Stimulated activated naive B cell treated with anti-CD40 and anti-IgM and Interleukin-4, amounts not matched to agents 10 μg/mL and 1 μg/mL and 100 μg/mL, for 72 hours (primary cell): Measurements from ENCODE around the gene IGLL1.
"Not testable (repeated sequence)": the region's sequence is repeated elsewhere in the genome, so short reads cannot be mapped to it uniquely, and the experiment has no call there.

Source experiments
- ATAC-seq, 2 donors: fragments of 150-1000 bp; cut with Tn5 transposase; replicated peaks; 2 replicates each; pipeline ENCODE4 v1.10.0; 2021; ENCODE audit warnings: moderate library complexity in 1 of 2
- DNase-seq: peaks from one replicate; pipeline ENCODE4 v3.0.0; 2021
- H3K27ac Mint-ChIP-seq: one replicate; pipeline ENCODE4 v1.8.0; 2022; ENCODE audit warnings: mild to moderate bottlenecking, mixed read lengths
- H3K27me3 Mint-ChIP-seq, 2 donors: one replicate each; pipeline ENCODE4 v1.8.0; 2022; ENCODE audit warnings: mixed read lengths in 2 of 2
- H3K36me3 Mint-ChIP-seq, 2 donors: one replicate each; pipeline ENCODE4 v1.8.0; 2022; ENCODE audit warnings: mixed read lengths in 2 of 2, mild to moderate bottlenecking in 1 of 2
- H3K4me1 Mint-ChIP-seq, 2 donors: one replicate each; pipeline ENCODE4 v1.8.0; 2022; ENCODE audit warnings: mixed read lengths in 2 of 2, mild to moderate bottlenecking in 1 of 2
- H3K4me3 Mint-ChIP-seq, 2 donors: one replicate each; pipeline ENCODE4 v1.8.0; 2022; ENCODE audit warnings: mild to moderate bottlenecking in 2 of 2, mixed read lengths in 2 of 2, moderate library complexity in 1 of 2
- H3K9me3 Mint-ChIP-seq, 2 donors: one replicate each; pipeline ENCODE4 v1.8.0; 2022; ENCODE audit warnings: mixed read lengths in 2 of 2, mild to moderate bottlenecking in 1 of 2

IGLL1 gene

DNA sequence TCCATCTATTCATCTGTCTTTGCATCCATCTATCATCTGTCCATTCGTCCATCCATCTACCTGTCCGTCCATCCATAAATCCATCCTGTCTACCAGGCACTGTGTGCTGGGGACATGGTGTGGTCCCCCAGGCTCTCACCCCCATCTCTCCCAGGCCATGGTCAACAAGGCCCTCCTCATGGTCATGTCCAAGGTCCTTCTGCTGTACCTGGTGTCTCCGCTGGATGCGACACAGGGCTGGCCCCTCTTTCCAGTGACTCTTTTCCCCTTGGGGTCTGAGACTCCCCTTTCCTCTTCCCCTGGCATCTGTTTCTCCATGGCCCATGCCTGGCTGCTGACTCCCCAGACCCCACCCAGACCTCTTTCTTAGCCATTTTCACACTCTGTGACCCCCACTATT, 4.5 kb downstream of the IGLL1 start:
- ATAC-seq (no peak), DNase-seq (no peak)
- Mint-ChIP-seq H3K36me3 (no peaks in the 10 kb centered on the region), H3K27me3 (peaks cover 19 to 30% of the 10 kb centered on the region in 2 donors), H3K4me1 (peaks cover 18 to 34% of the 10 kb centered on the region in 2 donors), H3K4me3 (no peak overlapping the region), H3K9me3 (peaks cover 0 to 2% of the 10 kb centered on the region in 2 donors), H3K27ac (no peak overlapping the region)

DNA sequence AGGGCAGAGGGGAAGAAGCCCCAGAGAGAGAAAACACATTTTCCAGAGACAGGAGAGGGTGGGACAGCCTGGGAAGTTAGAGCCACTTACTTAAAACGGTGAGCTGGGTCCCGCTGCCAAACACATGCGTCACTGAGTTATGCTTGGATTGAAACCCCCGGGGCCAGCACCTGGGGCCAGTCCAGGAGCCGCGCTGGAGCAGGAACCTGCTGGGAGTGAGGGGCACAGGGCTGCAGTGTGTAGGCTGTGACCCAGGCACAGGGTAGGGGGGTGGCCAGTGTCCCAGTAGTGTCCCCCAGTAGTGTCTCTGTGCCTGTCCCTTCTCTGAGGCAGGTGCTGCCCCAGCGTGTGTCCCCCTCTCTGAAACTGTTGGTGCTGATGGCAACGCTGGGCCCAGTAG, 5.2 kb downstream of the IGLL1 start:
- no peak overlapping the region for H3K4me3 Mint-ChIP-seq
- peaks cover 19 to 24% of the 10 kb centered on the region in 2 donors for H3K27me3 Mint-ChIP-seq
- H3K27ac Mint-ChIP-seq = no peak overlapping the region

DNA sequence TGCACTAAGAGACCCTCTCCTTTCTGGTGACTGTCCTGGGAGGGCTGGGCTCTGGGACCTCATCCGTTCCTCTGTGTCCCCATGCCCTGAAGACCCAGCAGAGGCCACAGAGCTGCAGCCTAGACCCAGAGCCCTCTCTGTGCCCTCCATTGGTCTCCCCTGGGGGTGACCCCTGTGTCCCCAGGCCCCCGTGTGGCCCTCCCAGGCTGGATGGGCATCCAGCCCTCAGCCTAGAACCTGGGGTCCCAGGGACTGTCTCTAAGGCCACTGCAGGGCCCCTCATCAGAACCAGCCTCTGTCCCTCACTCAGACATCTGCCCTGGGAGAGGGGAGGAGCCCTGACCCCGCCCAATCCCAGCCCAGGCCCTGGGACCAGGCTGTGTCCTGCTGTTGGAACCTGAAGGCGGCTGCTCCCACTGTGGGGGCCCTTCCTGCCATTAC, 5.7 kb downstream of the IGLL1 start:
- H3K4me1 Mint-ChIP-seq = peaks cover 14 to 21% of the 10 kb centered on the region in 2 donors
- H3K4me3 Mint-ChIP-seq = no peak overlapping the region
- H3K36me3 Mint-ChIP-seq = no peaks in the 10 kb centered on the region
- DNase-seq (no peak), ATAC-seq (peak in 1 of 2 donors; percentile 10)
- H3K27me3 Mint-ChIP-seq = peaks cover 19% of the 10 kb centered on the region in 2 donors
- no peak overlapping the region for H3K27ac Mint-ChIP-seq
- H3K9me3 Mint-ChIP-seq = peaks cover 0 to 2% of the 10 kb centered on the region in 2 donors

More for the DNA sequence above, 5.2 kb downstream of the IGLL1 start:
- Mint-ChIP-seq H3K9me3 (peaks cover 0 to 2% of the 10 kb centered on the region in 2 donors), H3K4me1 (peaks cover 16 to 26% of the 10 kb centered on the region in 2 donors), H3K36me3 (no peaks in the 10 kb centered on the region)
- DNase-seq = no peak
- ATAC-seq = no peak

GRCh38 chr22:23573701-23574235, 6.3 kb downstream of the IGLL1 start:
- not testable (repeated sequence) for ATAC-seq, H3K9me3 Mint-ChIP-seq, H3K4me3 Mint-ChIP-seq, H3K27ac Mint-ChIP-seq, H3K36me3 Mint-ChIP-seq, DNase-seq
- Mint-ChIP-seq H3K4me1 (peaks cover 11 to 15% of the 10 kb centered on the region in 2 donors), H3K27me3 (peaks cover 14 to 18% of the 10 kb centered on the region in 2 donors)

DNA sequence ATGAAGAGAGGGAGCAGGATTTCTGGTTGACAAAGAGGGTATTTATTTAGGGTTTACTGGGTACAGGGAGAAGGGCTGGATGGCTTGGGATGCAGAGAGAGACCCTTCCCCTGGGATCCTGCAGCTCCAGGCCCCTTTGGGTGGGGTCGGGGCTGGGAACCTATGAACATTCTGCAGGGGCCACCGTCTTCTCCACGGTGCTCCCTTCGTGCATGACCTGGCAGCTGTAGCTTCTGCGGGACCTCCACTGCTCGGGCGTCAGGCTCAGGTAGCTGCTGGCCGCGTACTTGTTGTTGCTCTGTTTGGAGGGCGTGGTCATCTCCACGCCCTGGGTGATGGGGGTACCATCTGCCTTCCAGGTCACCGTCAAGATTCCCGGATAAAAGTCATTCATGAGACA, 7.0 kb downstream of the IGLL1 start:
- H3K27me3 Mint-ChIP-seq = peaks cover 7 to 17% of the 10 kb centered on the region in 2 donors
- not testable (repeated sequence) for DNase-seq

DNA sequence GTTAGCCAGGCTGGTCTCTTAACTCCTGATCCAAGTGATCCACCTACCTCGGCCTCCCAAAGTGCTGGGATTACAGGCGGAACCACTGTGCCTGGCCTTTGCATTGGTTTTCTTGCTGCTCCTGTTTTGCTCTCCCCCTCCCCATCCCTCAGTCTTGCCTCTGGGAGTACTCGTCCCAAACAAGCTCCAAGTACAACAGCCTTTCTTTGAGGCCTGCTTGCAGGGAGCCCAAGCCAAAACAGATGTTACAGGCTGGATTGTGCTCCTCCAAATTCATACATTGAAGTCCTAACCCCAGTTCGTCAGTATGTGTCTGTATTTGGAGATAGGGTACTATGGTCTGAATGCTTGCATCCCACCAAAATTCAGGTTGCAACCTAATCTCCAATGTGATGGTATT, 8.6 kb downstream of the IGLL1 start:
- H3K9me3 Mint-ChIP-seq = peaks cover 0 to 2% of the 10 kb centered on the region in 2 donors
- H3K27ac Mint-ChIP-seq = no peak overlapping the region
- no peak for ATAC-seq
- peaks cover 13 to 17% of the 10 kb centered on the region in 2 donors for H3K27me3 Mint-ChIP-seq
- peaks cover 1 to 7% of the 10 kb centered on the region in 2 donors for H3K4me1 Mint-ChIP-seq
- no peak for DNase-seq
- no peaks in the 10 kb centered on the region for H3K36me3 Mint-ChIP-seq
- no peak overlapping the region for H3K4me3 Mint-ChIP-seq

More for the DNA sequence above, 7.0 kb downstream of the IGLL1 start:
- ATAC-seq, H3K27ac Mint-ChIP-seq, H3K36me3 Mint-ChIP-seq, H3K4me3 Mint-ChIP-seq, H3K4me1 Mint-ChIP-seq, H3K9me3 Mint-ChIP-seq: not testable (repeated sequence)

DNA sequence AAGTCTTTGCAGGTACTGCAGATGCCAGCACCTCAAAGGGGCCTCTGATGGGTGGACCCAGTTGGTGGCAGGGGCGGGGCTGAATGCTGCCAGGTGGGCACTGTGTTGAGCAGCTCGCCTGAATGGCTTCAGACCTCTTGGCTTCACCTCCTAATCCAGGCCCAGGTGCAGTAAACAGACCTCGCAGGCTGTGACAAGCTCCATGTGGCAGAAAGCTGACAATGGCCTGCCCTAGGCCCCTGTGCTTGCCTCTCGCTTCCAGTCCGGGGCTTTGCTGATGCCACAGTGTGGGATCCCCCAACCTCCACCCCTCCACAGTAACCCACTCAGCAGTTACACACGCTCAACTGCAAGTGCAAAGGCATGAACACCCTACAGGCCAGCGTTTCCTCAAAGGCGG, 9.4 kb downstream of the IGLL1 start:
- Mint-ChIP-seq H3K4me1 (peaks cover 4 to 9% of the 10 kb centered on the region in 2 donors), H3K9me3 (peaks cover 0 to 2% of the 10 kb centered on the region in 2 donors), H3K27me3 (peaks cover 17 to 19% of the 10 kb centered on the region in 2 donors), H3K4me3 (no peak overlapping the region), H3K36me3 (no peaks in the 10 kb centered on the region), H3K27ac (no peak overlapping the region)
- ATAC-seq (no peak), DNase-seq (no peak)

DNA sequence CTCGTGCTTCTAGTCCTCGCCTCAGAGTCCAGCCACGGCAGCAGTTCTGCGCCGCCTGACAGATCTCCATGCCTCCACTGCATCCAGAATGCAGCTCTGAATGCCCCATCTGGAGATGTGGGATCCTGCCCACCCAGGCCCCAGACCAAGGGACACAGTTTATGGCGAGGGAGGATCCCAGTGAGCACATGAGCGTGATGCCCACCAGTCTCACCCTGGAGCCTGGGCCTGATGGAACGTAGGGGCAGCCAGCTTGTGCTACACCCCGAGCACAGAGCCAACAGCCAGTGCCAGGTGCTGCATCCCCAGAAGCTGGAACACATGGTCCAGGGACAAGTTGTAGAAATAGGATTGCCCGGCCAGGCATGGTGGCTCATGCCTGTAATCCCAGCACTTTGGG, 10.4 kb downstream of the IGLL1 start:
- no peak overlapping the region for H3K4me3 Mint-ChIP-seq
- H3K27me3 Mint-ChIP-seq = peaks cover 22 to 28% of the 10 kb centered on the region in 2 donors
- H3K36me3 Mint-ChIP-seq = no peaks in the 10 kb centered on the region
- H3K9me3 Mint-ChIP-seq = peaks cover 0 to 2% of the 10 kb centered on the region in 2 donors
- ATAC-seq (no peak), DNase-seq (no peak)
- peaks cover 10 to 12% of the 10 kb centered on the region in 2 donors for H3K4me1 Mint-ChIP-seq
- no peak overlapping the region for H3K27ac Mint-ChIP-seq

- ATAC-seq (no peak), DNase-seq (no peak)
- H3K4me1 Mint-ChIP-seq = peaks cover 10 to 12% of the 10 kb centered on the region in 2 donors
- H3K27ac Mint-ChIP-seq = no peak overlapping the region
- no peak overlapping the region for H3K4me3 Mint-ChIP-seq
- peaks cover 0 to 2% of the 10 kb centered on the region in 2 donors for H3K9me3 Mint-ChIP-seq
- H3K36me3 Mint-ChIP-seq = no peaks in the 10 kb centered on the region
- H3K27me3 Mint-ChIP-seq = peaks cover 26 to 32% of the 10 kb centered on the region in 2 donors
These were observed 10.8 kb downstream of the IGLL1 start for GRCh38 chr22:23569291-23569690.

DNA sequence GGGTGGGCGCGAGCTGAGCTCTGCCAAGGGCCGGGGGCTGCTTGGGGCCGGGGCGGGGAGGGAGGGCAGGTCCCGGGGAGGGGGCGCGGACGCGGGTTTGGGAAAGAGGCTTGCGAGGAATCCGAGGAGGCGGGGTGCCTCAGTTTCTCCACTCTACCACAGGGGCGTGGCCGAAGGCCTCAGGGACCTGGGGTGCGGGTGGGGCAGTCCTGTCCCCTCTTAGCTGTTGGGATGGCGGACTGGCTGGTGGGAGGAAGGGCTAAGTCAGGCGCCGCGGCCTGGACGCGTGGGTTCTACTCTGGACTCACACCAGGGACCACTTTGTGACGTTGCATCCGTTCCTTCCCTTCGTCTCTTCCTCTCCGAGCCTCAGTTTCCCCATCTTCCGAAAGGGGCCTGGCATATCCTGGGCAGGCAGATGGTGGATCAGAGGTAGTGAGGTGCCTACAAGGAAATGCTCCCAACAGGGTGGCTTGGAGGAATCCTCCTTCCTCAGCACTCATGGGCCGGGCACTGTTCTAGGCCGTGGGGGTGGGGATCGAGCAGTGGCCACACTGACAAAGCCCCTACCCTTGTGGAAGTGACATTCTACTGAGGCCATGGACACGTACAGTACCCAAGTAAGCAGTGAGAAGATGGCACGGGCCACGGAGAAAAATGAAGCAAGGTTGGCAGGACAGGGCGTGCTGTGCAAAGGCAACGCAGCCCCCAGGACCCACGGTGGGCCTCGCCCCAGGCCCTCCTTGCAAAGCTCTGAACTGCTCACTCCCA, 13.2 kb downstream of the IGLL1 start:
- peaks cover 0 to under 1% of the 10 kb centered on the region in 2 donors for H3K9me3 Mint-ChIP-seq

GRCh38 chr22:23565915-23566704, 14.0 kb downstream of the IGLL1 start:
- Mint-ChIP-seq H3K27me3 (peaks cover 32 to 34% of the 10 kb centered on the region in 2 donors), H3K9me3 (no peaks in the 10 kb centered on the region), H3K4me1 (peaks cover 10 to 12% of the 10 kb centered on the region in 2 donors), H3K36me3 (no peaks in the 10 kb centered on the region), H3K27ac (peak overlapping the region; percentile 49), H3K4me3 (peak overlapping the region; percentile 83 to 87)
- DNase-seq (no peak), ATAC-seq (peak; percentile 30 to 43)

More for the DNA sequence above, 13.2 kb downstream of the IGLL1 start:
- Mint-ChIP-seq H3K27ac (no peak overlapping the region), H3K4me1 (peaks cover 10 to 12% of the 10 kb centered on the region in 2 donors), H3K36me3 (no peaks in the 10 kb centered on the region), H3K27me3 (peaks cover 32 to 34% of the 10 kb centered on the region in 2 donors), H3K4me3 (peak overlapping the region; percentile 74 to 78)
- DNase-seq (no peak), ATAC-seq (no peak)

GRCh38 chr22:23565305-23565914, 14.7 kb downstream of the IGLL1 start:
- no peaks in the 10 kb centered on the region for H3K36me3 Mint-ChIP-seq
- no peak for DNase-seq
- peak overlapping the region; percentile 49 for H3K27ac Mint-ChIP-seq
- no peaks in the 10 kb centered on the region for H3K9me3 Mint-ChIP-seq
- peaks cover 10 to 12% of the 10 kb centered on the region in 2 donors for H3K4me1 Mint-ChIP-seq
- H3K27me3 Mint-ChIP-seq = peaks cover 32 to 34% of the 10 kb centered on the region in 2 donors
- peak overlapping the region; percentile 83 to 87 for H3K4me3 Mint-ChIP-seq
- ATAC-seq = peak; percentile 65 to 82

- H3K4me3 Mint-ChIP-seq = no peak overlapping the region
- no peak overlapping the region for H3K27ac Mint-ChIP-seq
- no peaks in the 10 kb centered on the region for H3K9me3 Mint-ChIP-seq
- DNase-seq (no peak), ATAC-seq (no peak)
- H3K27me3 Mint-ChIP-seq = peaks cover 32 to 34% of the 10 kb centered on the region in 2 donors
- H3K36me3 Mint-ChIP-seq = no peaks in the 10 kb centered on the region
- H3K4me1 Mint-ChIP-seq = peaks cover 10 to 12% of the 10 kb centered on the region in 2 donors
These were observed 15.8 kb downstream of the IGLL1 start for GRCh38 chr22:23564276-23564675.

DNA sequence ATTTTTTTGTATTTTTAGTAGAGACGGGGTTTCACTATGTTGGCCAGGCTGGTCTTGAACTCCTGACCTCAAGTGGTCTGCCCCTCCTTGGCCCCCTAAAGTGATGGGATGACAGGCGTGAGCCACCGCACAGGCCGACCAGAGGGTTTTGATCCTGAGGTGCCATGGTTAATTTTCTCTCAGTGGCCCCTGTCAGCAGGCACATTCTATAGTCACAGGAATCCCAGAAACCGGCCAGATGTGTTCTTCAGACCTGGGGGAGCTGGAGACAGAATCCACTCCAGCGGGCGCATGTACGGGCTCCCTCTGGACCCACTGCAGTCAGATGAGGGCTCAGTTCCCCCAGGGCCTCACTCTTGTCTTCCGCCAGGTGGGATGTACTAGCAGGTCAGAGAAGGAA, 17.0 kb downstream of the IGLL1 start:
- Mint-ChIP-seq H3K36me3 (no peaks in the 10 kb centered on the region), H3K9me3 (no peaks in the 10 kb centered on the region), H3K27ac (no peak overlapping the region), H3K27me3 (peaks cover 28 to 34% of the 10 kb centered on the region in 2 donors), H3K4me1 (peaks cover 10 to 12% of the 10 kb centered on the region in 2 donors), H3K4me3 (no peak overlapping the region)
- no peak for ATAC-seq
- DNase-seq = no peak
